GM12801 (cell line): ENCODE measurements around the gene ANKRD24.

Source experiments
- TF ChIP-seq, protein P1 (sequence below): IDR thresholded peaks from one replicate; pipeline ENCODE4 v1.5.1; 2011; ENCODE audit warnings: control low read depth; ENCODE audit not compliant: insufficient read length; ENCODE audit errors: extremely low read depth

The ANKRD24 gene

DNA sequence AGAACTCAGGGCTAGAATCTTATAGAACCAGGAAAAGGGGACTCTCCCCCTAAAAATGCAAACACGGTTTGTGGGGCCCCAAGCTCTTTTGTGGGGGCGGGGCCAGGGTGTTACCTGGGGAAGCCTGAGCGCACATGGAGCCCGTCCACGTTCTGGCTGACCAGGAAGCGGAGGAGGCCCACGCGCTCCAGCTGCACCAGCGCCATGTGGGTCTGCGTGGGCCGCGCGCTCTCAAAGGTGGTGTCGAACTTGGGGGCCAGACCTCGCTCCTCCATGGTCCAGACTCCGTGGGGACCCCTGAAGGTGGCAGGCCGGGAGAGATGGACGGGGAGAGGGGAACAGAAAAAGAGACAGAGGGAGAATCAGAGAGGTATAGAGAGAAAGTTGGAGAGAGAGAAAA is 3.5 kb upstream of the ANKRD24 start:
- TF ChIP-seq, protein P1, sequence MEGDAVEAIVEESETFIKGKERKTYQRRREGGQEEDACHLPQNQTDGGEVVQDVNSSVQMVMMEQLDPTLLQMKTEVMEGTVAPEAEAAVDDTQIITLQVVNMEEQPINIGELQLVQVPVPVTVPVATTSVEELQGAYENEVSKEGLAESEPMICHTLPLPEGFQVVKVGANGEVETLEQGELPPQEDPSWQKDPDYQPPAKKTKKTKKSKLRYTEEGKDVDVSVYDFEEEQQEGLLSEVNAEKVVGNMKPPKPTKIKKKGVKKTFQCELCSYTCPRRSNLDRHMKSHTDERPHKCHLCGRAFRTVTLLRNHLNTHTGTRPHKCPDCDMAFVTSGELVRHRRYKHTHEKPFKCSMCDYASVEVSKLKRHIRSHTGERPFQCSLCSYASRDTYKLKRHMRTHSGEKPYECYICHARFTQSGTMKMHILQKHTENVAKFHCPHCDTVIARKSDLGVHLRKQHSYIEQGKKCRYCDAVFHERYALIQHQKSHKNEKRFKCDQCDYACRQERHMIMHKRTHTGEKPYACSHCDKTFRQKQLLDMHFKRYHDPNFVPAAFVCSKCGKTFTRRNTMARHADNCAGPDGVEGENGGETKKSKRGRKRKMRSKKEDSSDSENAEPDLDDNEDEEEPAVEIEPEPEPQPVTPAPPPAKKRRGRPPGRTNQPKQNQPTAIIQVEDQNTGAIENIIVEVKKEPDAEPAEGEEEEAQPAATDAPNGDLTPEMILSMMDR: no peak

DNA sequence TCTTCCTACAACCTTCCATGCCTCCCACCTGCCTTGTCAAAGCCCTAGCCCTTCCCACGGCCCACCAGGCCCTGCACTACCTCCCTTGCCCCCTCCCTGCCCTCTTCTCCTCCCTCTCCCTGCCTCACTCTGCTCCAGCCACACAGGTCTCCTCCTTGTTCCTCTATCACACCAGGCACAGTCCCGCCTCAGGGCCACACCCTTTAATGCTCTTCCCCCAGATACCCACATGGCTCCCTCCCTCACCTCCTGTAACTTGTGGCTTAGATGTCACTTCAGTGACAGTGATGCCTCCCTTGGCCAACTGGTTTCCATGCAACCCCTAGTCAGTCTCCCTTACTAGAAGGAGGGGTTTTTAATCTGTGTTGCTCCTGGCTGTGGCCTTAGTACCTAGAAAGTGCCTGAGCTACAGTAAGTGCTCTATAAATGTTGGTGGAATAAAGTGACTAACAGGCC is 1.4 kb upstream of the ANKRD24 start:
- TF ChIP-seq, protein P1: no peak

DNA sequence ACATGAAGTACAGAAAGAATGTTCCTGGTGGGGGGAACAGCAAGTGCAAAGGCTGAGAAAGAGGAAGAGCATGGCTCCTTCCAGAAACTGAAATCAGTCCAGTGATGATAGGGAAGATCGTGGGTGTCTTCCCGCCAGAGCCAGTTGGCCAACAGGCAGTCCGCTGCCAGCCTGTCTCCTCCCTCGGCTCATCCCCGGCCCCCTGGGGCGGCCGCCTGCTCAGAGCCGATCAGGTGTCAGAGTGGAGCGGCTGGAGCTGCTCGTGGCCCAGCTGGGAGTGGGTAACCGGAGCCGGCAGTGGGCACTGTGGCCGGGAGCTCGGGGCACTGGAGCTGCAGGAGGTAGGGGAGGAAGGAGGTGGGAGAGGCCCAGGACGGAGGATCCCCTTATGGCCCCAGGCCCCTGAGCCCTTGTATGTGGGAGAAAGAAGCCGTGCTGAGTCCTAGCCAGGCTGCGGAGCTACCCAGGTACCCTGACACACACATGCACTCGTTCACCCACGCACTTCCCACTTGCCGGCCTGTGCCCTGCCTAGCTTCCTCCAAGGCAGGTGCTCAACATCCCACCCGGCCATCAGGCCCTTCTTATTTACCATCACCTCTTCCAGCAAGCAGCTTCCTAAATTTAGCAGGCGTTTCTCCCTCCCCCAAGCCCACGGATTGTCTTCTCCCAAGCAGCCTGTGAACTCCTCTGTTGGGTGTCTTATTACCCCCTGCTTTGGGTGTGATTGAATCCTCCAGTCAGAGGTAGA is 1.7 kb downstream of the ANKRD24 start:
- TF ChIP-seq, protein P1: no peak

DNA sequence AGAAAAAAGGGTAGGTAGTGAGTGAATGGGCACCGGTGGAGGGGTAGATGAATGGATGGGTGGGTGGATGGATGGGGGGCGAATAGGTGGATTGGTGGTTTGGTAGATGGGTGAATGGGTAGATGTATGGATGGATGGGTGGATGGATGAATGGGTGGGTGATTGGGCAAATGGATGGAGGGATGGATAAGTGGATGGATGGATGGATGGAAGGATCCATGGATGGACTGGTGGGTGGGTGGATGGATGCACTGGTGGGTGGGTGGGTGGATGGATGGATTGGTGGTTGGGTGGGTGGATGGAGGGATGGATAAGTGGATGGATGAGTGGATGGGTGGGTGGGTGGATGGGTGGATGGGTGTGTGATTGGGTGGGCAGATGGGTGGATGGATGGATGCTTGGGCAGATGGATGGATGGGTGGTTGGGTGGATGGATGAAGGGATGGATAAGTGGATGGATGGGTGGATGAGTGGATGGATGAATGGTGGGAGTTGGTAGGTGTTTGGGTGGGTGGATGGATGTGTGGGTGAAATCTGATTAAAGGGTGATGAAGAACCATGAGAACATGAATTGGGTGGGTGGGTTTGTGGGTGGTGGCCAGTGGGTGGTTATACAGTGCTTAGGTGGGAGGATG is 2.3 kb downstream of the ANKRD24 start:
- TF ChIP-seq, protein P1: no peak

DNA sequence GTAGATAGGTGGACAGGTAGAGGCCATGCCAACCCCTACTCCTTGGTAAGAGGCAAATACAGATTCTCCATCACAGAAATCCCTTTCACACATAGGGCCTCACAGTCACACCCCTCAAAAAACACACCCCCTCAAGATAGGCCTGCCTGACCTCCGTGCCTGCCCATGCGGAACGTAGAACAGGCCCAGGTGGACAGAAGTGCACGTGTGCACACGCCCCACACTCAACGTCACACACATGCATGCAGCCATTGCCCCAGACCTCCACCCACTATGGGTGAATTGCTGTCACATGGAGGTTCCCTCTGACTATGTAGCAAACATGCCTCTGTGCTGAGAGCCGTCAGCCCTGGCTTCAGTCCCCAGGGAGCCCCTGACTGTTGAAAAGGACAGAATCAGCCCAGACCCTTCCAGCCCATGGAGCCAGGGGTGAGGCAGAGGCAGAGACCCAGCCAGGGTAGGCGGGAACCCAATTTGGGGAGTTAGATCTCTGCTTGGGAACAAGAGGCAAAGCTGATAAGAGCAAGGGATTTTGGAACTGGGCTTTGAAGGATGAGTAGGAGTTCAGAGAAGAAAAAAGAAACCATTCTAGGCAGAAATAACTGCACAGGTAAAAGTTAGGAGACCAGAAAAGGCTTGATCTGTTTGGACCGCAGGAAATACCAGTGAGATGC is 3.1 kb downstream of the ANKRD24 start:
- TF ChIP-seq, protein P1: no peak

DNA sequence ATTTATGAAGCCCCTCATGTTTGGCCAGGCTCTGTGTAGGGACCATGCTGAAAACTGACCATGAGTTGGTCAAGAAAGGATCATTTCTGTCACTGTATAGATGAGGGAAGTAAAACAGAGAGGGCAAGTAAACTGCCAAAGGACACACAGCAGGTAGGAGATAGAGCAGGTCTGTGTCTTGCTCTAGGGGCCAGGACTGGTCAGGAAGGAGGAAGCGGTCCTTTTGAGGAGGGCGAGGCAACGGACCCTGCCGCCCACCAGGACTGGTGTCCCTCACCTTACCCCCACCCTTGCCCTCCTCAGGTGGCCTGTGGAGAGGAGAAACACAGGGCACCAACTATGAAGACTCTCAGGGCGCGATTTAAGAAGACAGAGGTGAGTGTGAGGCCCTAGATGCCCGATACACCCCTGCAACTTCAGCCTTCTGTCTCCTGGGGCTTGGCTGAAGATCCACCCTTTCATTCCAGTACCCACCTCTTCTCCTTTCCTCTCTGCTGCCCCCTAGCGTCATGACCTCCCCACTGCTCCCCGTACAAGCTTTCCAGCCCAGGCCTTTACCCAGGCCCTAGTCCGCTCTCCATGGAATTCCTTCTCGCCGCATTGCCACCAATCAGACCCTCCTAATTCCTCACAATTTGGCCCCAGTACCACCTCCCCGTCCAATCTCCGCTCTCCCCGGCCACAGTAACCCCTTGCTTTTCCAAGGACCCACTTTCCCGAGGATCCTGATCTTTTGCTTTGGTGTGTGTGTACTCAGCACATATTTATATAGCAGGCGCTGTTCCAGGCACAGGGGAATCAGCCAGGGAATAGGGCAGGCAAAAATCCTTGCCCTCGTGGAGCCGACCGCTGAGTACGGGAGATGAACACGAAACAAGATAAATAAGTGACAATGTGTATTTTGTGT is 3.9 kb downstream of the ANKRD24 start:
- TF ChIP-seq, protein P1: no peak
